ENCODE measurements around the gene TNN.
"Not testable (repeated sequence)": the region's sequence is repeated elsewhere in the genome, so short reads cannot be mapped to it uniquely, and the experiment has no call there.

Gene TNN, protein sequence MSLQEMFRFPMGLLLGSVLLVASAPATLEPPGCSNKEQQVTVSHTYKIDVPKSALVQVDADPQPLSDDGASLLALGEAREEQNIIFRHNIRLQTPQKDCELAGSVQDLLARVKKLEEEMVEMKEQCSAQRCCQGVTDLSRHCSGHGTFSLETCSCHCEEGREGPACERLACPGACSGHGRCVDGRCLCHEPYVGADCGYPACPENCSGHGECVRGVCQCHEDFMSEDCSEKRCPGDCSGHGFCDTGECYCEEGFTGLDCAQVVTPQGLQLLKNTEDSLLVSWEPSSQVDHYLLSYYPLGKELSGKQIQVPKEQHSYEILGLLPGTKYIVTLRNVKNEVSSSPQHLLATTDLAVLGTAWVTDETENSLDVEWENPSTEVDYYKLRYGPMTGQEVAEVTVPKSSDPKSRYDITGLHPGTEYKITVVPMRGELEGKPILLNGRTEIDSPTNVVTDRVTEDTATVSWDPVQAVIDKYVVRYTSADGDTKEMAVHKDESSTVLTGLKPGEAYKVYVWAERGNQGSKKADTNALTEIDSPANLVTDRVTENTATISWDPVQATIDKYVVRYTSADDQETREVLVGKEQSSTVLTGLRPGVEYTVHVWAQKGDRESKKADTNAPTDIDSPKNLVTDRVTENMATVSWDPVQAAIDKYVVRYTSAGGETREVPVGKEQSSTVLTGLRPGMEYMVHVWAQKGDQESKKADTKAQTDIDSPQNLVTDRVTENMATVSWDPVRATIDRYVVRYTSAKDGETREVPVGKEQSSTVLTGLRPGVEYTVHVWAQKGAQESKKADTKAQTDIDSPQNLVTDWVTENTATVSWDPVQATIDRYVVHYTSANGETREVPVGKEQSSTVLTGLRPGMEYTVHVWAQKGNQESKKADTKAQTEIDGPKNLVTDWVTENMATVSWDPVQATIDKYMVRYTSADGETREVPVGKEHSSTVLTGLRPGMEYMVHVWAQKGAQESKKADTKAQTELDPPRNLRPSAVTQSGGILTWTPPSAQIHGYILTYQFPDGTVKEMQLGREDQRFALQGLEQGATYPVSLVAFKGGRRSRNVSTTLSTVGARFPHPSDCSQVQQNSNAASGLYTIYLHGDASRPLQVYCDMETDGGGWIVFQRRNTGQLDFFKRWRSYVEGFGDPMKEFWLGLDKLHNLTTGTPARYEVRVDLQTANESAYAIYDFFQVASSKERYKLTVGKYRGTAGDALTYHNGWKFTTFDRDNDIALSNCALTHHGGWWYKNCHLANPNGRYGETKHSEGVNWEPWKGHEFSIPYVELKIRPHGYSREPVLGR (N-terminal part only)

GRCh38 chr1:175067362-175068106 is at the start of gene TNN:
Gene TNN, plus strand, starts transcription at chr1:175067833. Its CDS starts 9,586 bp downstream, at chr1:175077419.
- no peak for DNase-seq (ENCODE audit: low read depth in 2 of 2)

- no peak for DNase-seq (ENCODE audit: low read depth in 2 of 2)
These were observed 48.1 kb upstream of the TNN start for GRCh38 chr1:175019524-175019923.

DNA sequence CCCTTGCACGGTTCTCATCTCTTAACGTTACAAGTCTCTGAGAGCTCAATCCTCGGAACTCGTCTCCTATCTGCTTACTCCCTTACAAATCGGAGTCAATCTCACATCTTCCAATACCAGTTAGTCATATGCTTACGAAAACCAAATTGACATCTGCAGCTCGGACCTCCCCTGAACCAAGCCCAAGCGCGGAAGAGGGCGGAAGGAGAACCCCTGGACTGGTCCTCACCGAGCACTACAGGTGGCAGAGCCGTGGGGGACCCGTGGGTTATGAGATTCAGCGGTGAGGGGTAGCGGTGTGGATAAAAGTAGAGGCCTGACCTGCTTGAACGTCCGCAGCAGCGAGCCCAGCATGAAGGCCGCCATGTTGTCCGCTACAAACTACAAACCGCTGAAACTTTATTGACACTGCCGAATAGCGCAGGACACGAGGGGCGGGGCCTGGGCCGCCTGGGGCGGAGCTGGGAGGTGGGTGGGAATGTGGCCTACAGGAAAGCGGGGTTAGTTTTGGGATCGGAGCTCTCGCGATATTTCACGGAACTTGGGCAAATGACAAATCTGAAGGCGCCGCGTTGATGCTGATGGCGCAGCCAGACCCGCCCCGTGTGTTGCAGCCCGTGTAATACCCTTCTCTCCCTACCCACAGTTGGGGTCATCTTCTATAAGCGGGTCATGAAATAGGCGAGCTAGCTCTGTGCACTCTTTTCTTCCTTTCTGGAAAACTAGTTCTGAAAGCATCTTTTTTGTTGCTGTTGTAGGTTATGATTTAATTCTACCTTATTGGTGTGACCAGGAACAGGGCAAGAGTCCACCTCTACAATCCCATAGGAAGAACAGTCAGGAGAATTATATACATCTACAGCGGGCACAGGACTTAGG is 44.4 kb upstream of the TNN start, which contains the start of gene MRPS14:
MRPS14 (minus strand) TSS at position 383 of the 879 bp plus-strand sequence; CDS start at position 366, 17 bp downstream.
- DNase-seq (ENCODE audit: low read depth in 2 of 2): peak; percentile 95 to 97

DNA sequence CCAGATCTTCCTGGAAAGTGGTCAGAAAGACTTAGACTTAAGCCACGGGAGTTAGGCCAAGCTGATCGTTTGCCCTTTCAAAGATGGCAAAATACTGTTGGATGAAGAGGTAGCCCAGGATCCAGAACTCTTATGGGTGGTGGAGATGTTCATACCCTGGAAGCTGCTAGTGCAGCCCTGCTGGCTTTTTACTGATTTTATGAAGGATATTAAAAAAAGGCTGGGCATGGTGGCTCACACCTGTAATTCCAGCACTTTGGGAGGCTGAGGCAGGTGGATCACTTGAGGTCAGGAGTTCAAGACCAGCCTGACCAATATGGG is 43.8 kb upstream of the TNN start:
- DNase-seq (ENCODE audit: low read depth in 2 of 2): not testable (repeated sequence)

DNA sequence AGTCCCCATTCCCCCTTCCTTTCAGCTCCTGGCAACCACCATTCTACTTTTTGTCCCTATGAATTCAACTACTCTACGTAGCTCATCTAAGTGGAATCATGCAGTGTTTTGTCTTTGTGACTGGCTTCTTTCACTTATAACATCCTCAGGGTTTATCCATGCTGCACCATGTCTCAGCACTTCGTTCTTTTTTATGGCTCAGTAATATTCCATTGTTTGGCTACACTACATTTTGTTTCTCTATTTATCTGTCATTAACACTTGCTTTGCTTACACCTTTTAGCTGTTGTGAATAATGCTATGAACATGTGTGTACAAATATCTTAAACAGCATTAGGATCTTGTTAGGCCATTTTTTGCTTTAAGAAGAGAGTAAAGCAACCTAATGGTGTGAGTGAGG is 42.9 kb upstream of the TNN start:
- DNase-seq (ENCODE audit: low read depth in 2 of 2): no peak

DNA sequence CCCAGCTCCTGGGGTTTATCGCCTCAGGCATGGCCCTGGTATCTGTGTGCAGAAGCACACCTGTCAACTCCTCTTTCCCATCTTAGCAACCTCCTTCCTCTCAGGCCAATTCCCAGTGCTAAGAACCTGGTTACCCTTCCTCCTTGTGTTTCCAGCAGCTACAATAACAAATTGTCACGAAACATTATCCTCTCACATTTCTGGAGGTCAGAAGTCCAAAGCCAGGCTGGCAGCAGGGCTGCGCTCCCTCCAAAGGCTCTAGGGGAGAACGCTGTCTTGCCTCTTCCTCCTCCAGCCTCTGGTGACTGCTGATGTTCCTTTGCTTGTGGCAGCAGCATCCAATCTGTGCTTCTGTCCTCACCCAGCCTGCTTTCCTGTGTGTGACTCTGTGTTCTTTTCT is 33.7 kb upstream of the TNN start:
- no peak for DNase-seq (ENCODE audit: low read depth in 2 of 2)

DNA sequence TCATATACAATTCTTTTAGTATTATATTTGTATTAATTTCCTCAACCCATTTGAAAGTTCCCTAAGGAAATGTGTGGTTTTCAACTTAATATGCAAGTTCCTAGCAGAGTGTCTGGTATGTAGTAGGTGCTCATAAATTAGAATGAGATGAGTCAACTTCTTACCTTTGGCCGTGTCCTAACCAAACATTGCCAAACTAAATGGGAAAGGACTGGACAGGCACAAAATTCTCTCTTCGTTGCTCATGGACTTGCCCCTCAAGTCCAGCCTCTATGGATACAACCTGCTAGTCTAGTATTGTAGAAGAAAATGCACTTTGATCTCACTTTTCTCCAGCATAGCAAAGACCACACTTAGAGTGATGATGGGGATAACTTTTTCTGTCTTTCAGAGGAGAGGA is 32.9 kb upstream of the TNN start:
- no peak for DNase-seq (ENCODE audit: low read depth in 2 of 2)

GRCh38 chr1:175035865-175036264 is 31.8 kb upstream of the TNN start:
- no peak for DNase-seq (ENCODE audit: low read depth in 2 of 2)

DNA sequence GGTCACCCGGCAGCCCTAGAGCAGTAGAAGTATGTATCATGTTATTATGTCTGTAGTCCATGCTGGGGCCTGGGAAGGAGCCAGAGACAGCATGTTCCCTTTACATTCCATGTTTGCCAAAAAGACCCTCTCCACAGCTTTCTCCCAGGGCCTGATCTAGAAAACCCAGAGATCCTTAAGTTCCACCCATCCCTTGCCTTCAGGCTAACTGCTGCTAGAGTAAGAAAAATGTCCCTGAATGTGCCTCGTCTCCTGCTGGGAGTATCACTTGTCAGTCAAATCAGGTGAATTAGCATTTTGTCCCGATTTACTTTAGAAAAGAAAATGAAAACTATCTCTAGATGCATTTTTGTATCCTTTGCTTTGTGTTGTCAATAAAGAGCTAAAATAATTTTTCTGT is 31.2 kb upstream of the TNN start:
- no peak for DNase-seq (ENCODE audit: low read depth in 2 of 2)

DNA sequence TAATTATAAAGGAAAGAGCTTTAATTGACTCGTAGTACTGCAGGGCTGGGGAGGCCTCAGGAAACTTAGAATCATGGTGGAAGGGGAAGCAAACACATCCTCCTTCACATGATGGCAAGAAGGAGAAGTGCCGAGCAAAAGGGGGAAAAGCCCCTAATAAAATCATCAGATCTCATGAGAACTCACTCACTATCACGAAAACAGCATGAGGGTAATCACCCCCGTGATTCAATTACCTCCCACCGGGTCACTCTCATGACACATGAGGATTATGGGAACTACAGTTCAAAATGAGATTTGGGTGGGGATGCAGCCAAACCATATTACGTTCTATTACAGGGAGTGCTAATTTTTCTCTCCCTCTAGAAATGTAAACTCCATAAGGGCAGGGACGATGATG is 30.2 kb upstream of the TNN start:
- DNase-seq (ENCODE audit: low read depth in 2 of 2): no peak

- no peak for DNase-seq (ENCODE audit: low read depth in 2 of 2)
These were observed 27.2 kb upstream of the TNN start for GRCh38 chr1:175040324-175040879.

GRCh38 chr1:175042650-175043049 is 25.0 kb upstream of the TNN start:
- no peak for DNase-seq (ENCODE audit: low read depth in 2 of 2)

DNA sequence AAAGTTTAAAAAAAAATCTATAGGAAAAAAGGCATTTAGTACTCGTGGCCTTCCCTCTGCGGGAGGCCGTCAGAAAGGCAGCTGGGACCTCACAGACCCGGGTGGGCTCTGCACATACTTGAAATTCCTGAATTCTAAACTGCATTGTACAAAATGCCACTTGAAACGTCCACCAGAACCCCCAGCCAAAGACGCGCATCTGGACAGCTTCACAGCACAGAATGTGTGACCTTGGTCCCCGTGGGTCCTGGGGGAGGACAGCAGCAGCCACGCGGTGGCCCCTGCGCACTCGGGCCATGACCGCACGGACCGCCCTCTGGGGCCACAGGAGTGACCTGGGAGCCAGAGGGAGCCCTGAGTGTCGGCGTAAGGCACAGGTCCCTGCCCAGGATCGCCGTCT is 23.8 kb upstream of the TNN start:
- no peak for DNase-seq (ENCODE audit: low read depth in 2 of 2)

GRCh38 chr1:175044591-175044990 is 23.0 kb upstream of the TNN start:
- DNase-seq (ENCODE audit: low read depth in 2 of 2): not testable (repeated sequence)

GRCh38 chr1:175045097-175045496 is 22.5 kb upstream of the TNN start:
- no peak for DNase-seq (ENCODE audit: low read depth in 2 of 2)

GRCh38 chr1:175045519-175045918 is 22.1 kb upstream of the TNN start:
- no peak for DNase-seq (ENCODE audit: low read depth in 2 of 2)

DNA sequence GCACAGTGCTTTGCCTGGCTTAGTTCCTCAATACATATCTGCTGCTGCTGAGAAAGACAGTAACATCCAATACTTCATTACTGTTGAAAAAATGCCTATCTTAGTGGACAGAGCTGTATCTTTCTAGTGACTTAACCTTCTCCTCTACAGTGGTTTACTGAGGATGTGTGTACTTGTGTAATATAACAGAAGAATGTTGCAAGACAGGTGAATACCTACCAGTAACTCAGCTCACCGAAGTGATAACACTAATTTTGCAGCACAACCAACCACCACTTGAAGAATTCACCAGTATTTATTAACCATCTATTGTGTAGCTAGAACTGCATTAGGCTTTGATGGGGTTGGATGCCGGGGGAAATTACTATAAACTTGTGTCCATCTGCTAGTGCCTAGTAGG is 16.6 kb upstream of the TNN start:
- DNase-seq (ENCODE audit: low read depth in 2 of 2): no peak

- DNase-seq (ENCODE audit: low read depth in 2 of 2): no peak
These were observed 12.9 kb upstream of the TNN start for GRCh38 chr1:175054736-175055135.

DNA sequence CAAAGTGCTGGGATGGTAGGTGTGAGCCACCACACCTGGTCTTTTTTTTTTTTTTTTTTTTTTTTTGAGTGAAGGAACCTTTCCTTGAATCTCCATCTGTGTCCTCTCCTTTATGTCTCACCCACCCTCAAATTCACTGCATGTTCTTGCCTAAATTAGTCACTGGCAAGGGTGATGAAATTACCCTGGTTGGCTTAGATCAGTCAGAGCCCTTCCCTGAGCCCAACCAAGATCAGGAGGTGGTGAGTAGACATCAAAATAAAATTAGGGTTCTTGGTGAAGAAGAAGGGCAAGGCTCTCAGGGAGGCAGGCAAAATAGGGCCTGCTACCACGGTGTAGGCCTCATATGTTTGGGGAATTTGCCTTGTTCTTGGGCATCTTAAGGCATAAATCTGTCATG is 5.3 kb upstream of the TNN start:
- no peak for DNase-seq (ENCODE audit: low read depth in 2 of 2)

GRCh38 chr1:175062858-175063257 is 4.8 kb upstream of the TNN start:
- no peak for DNase-seq (ENCODE audit: low read depth in 2 of 2)

All from stimulated activated CD8-positive, alpha-beta memory T cell treated with anti-CD3 and anti-CD28 coated beads, Interleukin-7, amount 100 ng/mL, for 1 hour (primary cell).